HG03354 (cell line): ENCODE results near the gene SIN3A.
A peak's percentile ranks its signal among the peaks of the same experiment; 100 is the strongest.
"Not testable (repeated sequence)": the region's sequence is repeated elsewhere in the genome, so short reads cannot be mapped to it uniquely, and the experiment has no call there.

Experiments used
- ATAC-seq: cut with Tn5 transposase; IDR thresholded peaks from one replicate; pipeline ENCODE4 v1.9.1; 2021; ENCODE audit warnings: mild to moderate bottlenecking; ENCODE audit not compliant: unreplicated experiment, poor library complexity, severe bottlenecking

The SIN3A gene

GRCh38 chr15:75451202-75451673 is 252 bp downstream of the SIN3A start:
- ATAC-seq = no peak

GRCh38 chr15:75450307-75451201 is 936 bp downstream of the SIN3A start:
- peak; percentile 30 for ATAC-seq

- no peak for ATAC-seq
Observed at GRCh38 chr15:75449585-75450306, 1.7 kb downstream of the SIN3A start.

- ATAC-seq = not testable (repeated sequence)
Observed at GRCh38 chr15:75448171-75448570, 3.3 kb downstream of the SIN3A start.

GRCh38 chr15:75446151-75446550 is 5.3 kb downstream of the SIN3A start:
- ATAC-seq = no peak

GRCh38 chr15:75445324-75445723 is 6.2 kb downstream of the SIN3A start:
- ATAC-seq = not testable (repeated sequence)

GRCh38 chr15:75443972-75444453 is 7.5 kb downstream of the SIN3A start:
- not testable (repeated sequence) for ATAC-seq

GRCh38 chr15:75437721-75438120 is 13.8 kb downstream of the SIN3A start:
- ATAC-seq = no peak

GRCh38 chr15:75436881-75437280 is 14.6 kb downstream of the SIN3A start:
- ATAC-seq = no peak

- no peak for ATAC-seq
Observed at GRCh38 chr15:75431682-75432081, 19.8 kb downstream of the SIN3A start.

GRCh38 chr15:75431270-75431669 is 20.2 kb downstream of the SIN3A start:
- no peak for ATAC-seq

GRCh38 chr15:75430259-75430658 is 21.2 kb downstream of the SIN3A start:
- ATAC-seq = no peak

- ATAC-seq = no peak
Observed at GRCh38 chr15:75428152-75428551, 23.3 kb downstream of the SIN3A start.

- no peak for ATAC-seq
Observed at GRCh38 chr15:75425966-75426500, 25.5 kb downstream of the SIN3A start.

- ATAC-seq = no peak
Observed at GRCh38 chr15:75422554-75422953, 28.9 kb downstream of the SIN3A start.

- no peak for ATAC-seq
Observed at GRCh38 chr15:75420698-75421097, 30.8 kb downstream of the SIN3A start.

- ATAC-seq = no peak
Observed at GRCh38 chr15:75416584-75416983, 34.9 kb downstream of the SIN3A start.

- no peak for ATAC-seq
Observed at GRCh38 chr15:75410196-75410595, 41.3 kb downstream of the SIN3A start.

- no peak for ATAC-seq
Observed at GRCh38 chr15:75407083-75407482, 44.4 kb downstream of the SIN3A start.

GRCh38 chr15:75403892-75404291 is 47.6 kb downstream of the SIN3A start:
- no peak for ATAC-seq
